CD4-positive, alpha-beta T cell (primary cell): Measurements from ENCODE around the gene RGS16. TPM values are rescaled to one million over a fixed set of nuclear protein-coding genes. Genes with fewer than 3 reads are reported as not detected.

Experiments used
- ATAC-seq: fragments of 200-7000 bp; cut with Tn5 transposase; one replicate; pipeline ENCODE4 v1.10.0; 2022; ENCODE audit warnings: mild to moderate bottlenecking; ENCODE audit not compliant: poor library complexity
- CTCF ChIA-PET: fragments of 350-600 bp; sonication (Branson Sonifier 250); formaldehyde crosslinking; loops from one replicate; lab custom pipeline; 2021; ENCODE audit warnings: antibody characterized with exemption, inconsistent platforms; lab: Charles Lee
- POLR2A ChIA-PET: fragments of 350-600 bp; sonication (Branson Sonifier 250); formaldehyde crosslinking; loops from one replicate; lab custom pipeline; 2021; ENCODE audit warnings: antibody characterized with exemption, inconsistent platforms; lab: Charles Lee
- DNase-seq, 14 experiments: peaks; one replicate each; pipeline ENCODE4 v3.0.0-alpha.2; 2013 to 2020; ENCODE audit warnings: mixed read lengths in 2 of 14
- H3K27ac ChIP-seq, 2 donors: one replicate each; pipeline versions ENCODE4 v1.5.1 to v1.7.0; 2013; ENCODE audit warnings: low read length in 2 of 2, low read depth in 1 of 2, mild to moderate bottlenecking in 1 of 2
- H3K27me3 ChIP-seq, 2 experiments: 1 replicate in 1 of 2; 2 replicates in 1 of 2; pipeline versions ENCODE4 v1.6.1 to v1.7.0; 2013; ENCODE audit warnings: low read length in 2 of 2, control low read depth in 1 of 2, mild to moderate bottlenecking in 1 of 2, moderate library complexity in 1 of 2; ENCODE audit not compliant: insufficient read depth in 2 of 2, control insufficient read depth in 1 of 2
- H3K36me3 ChIP-seq: one replicate; pipeline ENCODE4 v1.6.1; 2013; ENCODE audit warnings: low read length, control low read depth; ENCODE audit not compliant: insufficient read depth
- H3K4me1 ChIP-seq: one replicate; pipeline ENCODE4 v1.6.1; 2013; ENCODE audit warnings: low read length, control low read depth; ENCODE audit not compliant: insufficient read depth
- H3K4me3 ChIP-seq: one replicate; pipeline ENCODE4 v1.5.1; 2013; ENCODE audit warnings: mild to moderate bottlenecking, low read length, moderate library complexity
- H3K9me3 ChIP-seq, 2 experiments: 1 replicate in 1 of 2; 2 replicates in 1 of 2; pipeline versions ENCODE4 v1.6.1 to v1.7.0; 2013; ENCODE audit warnings: low read length in 2 of 2, mild to moderate bottlenecking in 2 of 2, control low read depth in 1 of 2, moderate library complexity in 1 of 2; ENCODE audit not compliant: control insufficient read depth in 1 of 2, insufficient read depth in 1 of 2
- H3K27ac Mint-ChIP-seq: one replicate; pipeline ENCODE4 v1.8.0; 2020; ENCODE audit warnings: mixed read lengths
- H3K27me3 Mint-ChIP-seq: one replicate; pipeline ENCODE4 v1.8.0; 2021; ENCODE audit warnings: mixed read lengths
- H3K36me3 Mint-ChIP-seq: one replicate; pipeline ENCODE4 v1.8.0; 2021; ENCODE audit warnings: low read depth, mixed read lengths
- H3K4me1 Mint-ChIP-seq: one replicate; pipeline ENCODE4 v1.8.0; 2021; ENCODE audit warnings: low read depth, mixed read lengths
- H3K4me3 Mint-ChIP-seq: one replicate; pipeline ENCODE4 v1.8.0; 2020; ENCODE audit warnings: mild to moderate bottlenecking, mixed read lengths
- H3K9me3 Mint-ChIP-seq: one replicate; pipeline ENCODE4 v1.8.0; 2020; ENCODE audit warnings: mixed read lengths
- intact Hi-C, 2 experiments: fragments of 100-400 bp; cut with DNase I in 1 of 2; cut with micrococcal nuclease in 1 of 2; formaldehyde crosslinking; loops; one replicate each; pipeline versions ENCODE4 v1.15.1 to v1.9.0; 2023 to 2025; cut with DNase I, micrococcal nuclease
- total RNA-seq, 174 experiments: library from RNA in 2 of 174; stranded (reverse) in 2 of 174; gene quantifications; one replicate each; pipeline ENCODE4 v1.2.3 and lab custom pipeline; 2021 to 2026
- TF ChIP-seq, protein P1 (sequence below): fragments of 200-600 bp; IDR thresholded peaks from one replicate; pipeline ENCODE4 v1.8.0; 2022; ENCODE audit warnings: antibody characterized with exemption, mild to moderate bottlenecking

The RGS16 gene
- total RNA-seq, 2 experiments from 2014 or later: 16.3 to 16.4 TPM

DNA sequence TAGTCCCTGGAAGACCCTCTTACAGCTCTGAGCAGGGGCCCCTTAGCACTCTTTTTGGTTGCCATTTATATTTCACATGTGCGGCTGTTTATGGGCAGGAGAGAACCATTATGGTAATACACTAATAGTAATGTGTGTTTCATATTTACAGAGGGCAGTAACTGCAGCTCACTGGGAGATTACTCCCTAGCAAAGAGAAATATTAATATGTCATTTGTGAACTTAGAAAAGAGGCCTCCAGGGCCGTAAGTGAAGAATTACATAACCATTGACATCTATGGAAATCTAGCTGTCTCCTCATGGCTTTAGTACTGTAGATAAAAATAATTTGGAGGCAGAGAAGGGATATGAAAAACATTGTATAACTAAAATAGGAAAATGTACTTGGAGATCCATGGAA is 23.4 kb upstream of the RGS16 start:
- H3K36me3 Mint-ChIP-seq: no peaks in the 10 kb centered on the region
- H3K4me3 Mint-ChIP-seq: no peak overlapping the region
- ChIA-PET POLR2A (interaction anchor here (2.0 kb wide), 1 partner anchor 8 kb away, joined by 6 read pairs; no protein-coding TSS in a partner anchor), CTCF (no interaction called here)
- Histone ChIP-seq H3K4me3 (no peak overlapping the region), H3K36me3 (no peaks in the 10 kb centered on the region), H3K27me3 (no peaks in the 10 kb centered on the region), H3K9me3 (no peaks in the 10 kb centered on the region), H3K27ac (no peak overlapping the region), H3K4me1 (peaks cover 31% of the 10 kb centered on the region)
- intact Hi-C loops: no loop called here
- no peak for ATAC-seq
- no peak for DNase-seq
- H3K27ac Mint-ChIP-seq: no peak overlapping the region
- H3K9me3 Mint-ChIP-seq: no peaks in the 10 kb centered on the region
- TF ChIP-seq, protein P1, sequence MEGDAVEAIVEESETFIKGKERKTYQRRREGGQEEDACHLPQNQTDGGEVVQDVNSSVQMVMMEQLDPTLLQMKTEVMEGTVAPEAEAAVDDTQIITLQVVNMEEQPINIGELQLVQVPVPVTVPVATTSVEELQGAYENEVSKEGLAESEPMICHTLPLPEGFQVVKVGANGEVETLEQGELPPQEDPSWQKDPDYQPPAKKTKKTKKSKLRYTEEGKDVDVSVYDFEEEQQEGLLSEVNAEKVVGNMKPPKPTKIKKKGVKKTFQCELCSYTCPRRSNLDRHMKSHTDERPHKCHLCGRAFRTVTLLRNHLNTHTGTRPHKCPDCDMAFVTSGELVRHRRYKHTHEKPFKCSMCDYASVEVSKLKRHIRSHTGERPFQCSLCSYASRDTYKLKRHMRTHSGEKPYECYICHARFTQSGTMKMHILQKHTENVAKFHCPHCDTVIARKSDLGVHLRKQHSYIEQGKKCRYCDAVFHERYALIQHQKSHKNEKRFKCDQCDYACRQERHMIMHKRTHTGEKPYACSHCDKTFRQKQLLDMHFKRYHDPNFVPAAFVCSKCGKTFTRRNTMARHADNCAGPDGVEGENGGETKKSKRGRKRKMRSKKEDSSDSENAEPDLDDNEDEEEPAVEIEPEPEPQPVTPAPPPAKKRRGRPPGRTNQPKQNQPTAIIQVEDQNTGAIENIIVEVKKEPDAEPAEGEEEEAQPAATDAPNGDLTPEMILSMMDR: no peak
- H3K4me1 Mint-ChIP-seq: peaks cover 54% of the 10 kb centered on the region
- no peaks in the 10 kb centered on the region for H3K27me3 Mint-ChIP-seq

- intact Hi-C loops: no loop called here
- no peaks in the 10 kb centered on the region for H3K9me3 ChIP-seq
- TF ChIP-seq, protein P1: no peak
- no peak overlapping the region for H3K27ac ChIP-seq
- Mint-ChIP-seq H3K4me3 (no peak overlapping the region), H3K27ac (no peak overlapping the region), H3K4me1 (peaks cover 46% of the 10 kb centered on the region), H3K36me3 (no peaks in the 10 kb centered on the region), H3K27me3 (no peaks in the 10 kb centered on the region), H3K9me3 (no peaks in the 10 kb centered on the region)
- H3K27me3 ChIP-seq: no peaks in the 10 kb centered on the region
- H3K4me3 ChIP-seq: no peak overlapping the region
- no peak for ATAC-seq
- H3K4me1 ChIP-seq: peaks cover 27% of the 10 kb centered on the region
- no peaks in the 10 kb centered on the region for H3K36me3 ChIP-seq
- ChIA-PET POLR2A (no interaction called here), CTCF (no interaction called here)
- no peak for DNase-seq
Measured at GRCh38 chr1:182626527-182626926, 22.3 kb upstream of the RGS16 start.

DNA sequence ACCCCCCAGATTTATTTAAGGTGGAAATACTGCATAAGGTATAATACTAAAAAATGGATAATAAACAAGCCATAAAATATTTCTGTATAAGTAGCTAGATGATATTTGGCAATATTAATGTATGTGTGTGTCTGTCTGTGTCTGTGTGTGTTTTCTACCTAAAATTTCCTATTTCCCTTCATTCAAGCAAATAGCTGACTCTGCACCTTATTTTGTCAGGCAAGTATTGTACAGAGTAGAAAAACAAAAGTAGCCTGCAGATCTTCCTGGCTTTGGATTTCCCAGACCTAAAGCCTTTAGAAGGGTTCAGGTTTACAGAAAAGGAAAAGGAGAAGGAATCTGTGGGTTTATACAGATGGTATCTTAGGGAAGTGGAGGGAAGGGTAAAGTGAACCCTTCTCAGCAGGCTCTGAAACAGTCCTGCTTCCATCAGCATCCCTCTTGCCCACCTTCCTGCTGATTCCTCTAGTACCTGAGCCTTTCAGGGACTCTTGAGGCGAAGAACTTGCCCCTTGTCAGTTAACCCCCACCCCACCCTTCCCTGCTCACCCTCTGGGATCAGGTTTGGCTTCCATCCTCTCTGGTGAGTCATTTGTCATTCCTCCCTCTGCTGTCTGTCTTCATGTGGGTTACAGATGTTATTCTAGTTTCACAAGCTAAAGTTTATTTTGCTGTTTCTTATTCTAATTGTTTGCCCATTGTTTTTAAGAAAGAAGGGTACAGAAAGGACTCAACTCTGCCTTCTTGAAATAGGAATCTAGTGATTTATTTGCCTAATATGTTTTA is 21.7 kb upstream of the RGS16 start:
- H3K36me3 ChIP-seq: no peaks in the 10 kb centered on the region
- ChIA-PET CTCF (interaction anchor here (0.9 to 2.1 kb wide), 5 partner anchors 9 to 156 kb away, joined by 3 to 7 read pairs (median 4); no protein-coding TSS in a partner anchor), POLR2A (interaction anchor here (0.8 to 1.7 kb wide), 2 partner anchors 9 to 10 kb away, joined by 3 to 5 read pairs; no protein-coding TSS in a partner anchor)
- Mint-ChIP-seq H3K4me3 (no peak overlapping the region), H3K36me3 (no peaks in the 10 kb centered on the region), H3K4me1 (peaks cover 44% of the 10 kb centered on the region), H3K9me3 (peaks cover 4% of the 10 kb centered on the region), H3K27ac (no peak overlapping the region), H3K27me3 (no peaks in the 10 kb centered on the region)
- DNase-seq (no peak), ATAC-seq (no peak)
- H3K9me3 ChIP-seq: no peaks in the 10 kb centered on the region
- H3K27me3 ChIP-seq: no peaks in the 10 kb centered on the region
- H3K4me1 ChIP-seq: peaks cover 26% of the 10 kb centered on the region
- no peak overlapping the region for H3K4me3 ChIP-seq
- intact Hi-C loops: no loop called here
- H3K27ac ChIP-seq: no peak overlapping the region
- TF ChIP-seq, protein P1: no peak
